ENCODE results near the gene FAM227B. TPM values are rescaled to one million over a fixed set of nuclear protein-coding genes. Genes with fewer than 3 reads are reported as not detected.

FAM227B gene
- total RNA-seq, 1 experiment from 2014 or later = 3.3 TPM

GRCh38 chr15:49456166-49456565 is 164.5 kb downstream of the FAM227B start:
- intact Hi-C loops (cut with micrococcal nuclease; ENCODE audit: unreplicated experiment) = no loop called here
- POLR2A ChIA-PET (ENCODE audit: unreplicated experiment) = no interaction called here

GRCh38 chr15:49452595-49452994 is 168.0 kb downstream of the FAM227B start:
- Histone ChIP-seq H3K4me3 (no peak overlapping the region), H3K36me3 (ENCODE audit: low read depth) (no peaks in the 10 kb centered on the region), H3K9me3 (ENCODE audit: insufficient read depth, low read depth) (no peaks in the 10 kb centered on the region), H3K27me3 (ENCODE audit: insufficient read depth, low read depth) (no peaks in the 10 kb centered on the region), H3K4me2 (no peak overlapping the region), H3K9me2 (ENCODE audit: insufficient read depth) (no peaks in the 10 kb centered on the region), H4K20me1 (ENCODE audit: insufficient read depth) (no peaks in the 10 kb centered on the region), H3K4me1 (replicated peaks; ENCODE audit: insufficient read depth) (no peaks in the 10 kb centered on the region), H3F3A (ENCODE audit: insufficient read depth, low read depth) (no peaks in the 10 kb centered on the region), H3K27ac (no peak overlapping the region), H2AFZ (no peak overlapping the region), H3K79me2 (ENCODE audit: low read depth) (no peaks in the 10 kb centered on the region)
- ChIA-PET CTCF (no interaction called here), POLR2A (ENCODE audit: unreplicated experiment) (no interaction called here)
- intact Hi-C loops (cut with micrococcal nuclease; ENCODE audit: unreplicated experiment) = no loop called here
- TF ChIP-seq EZH2 (IDR thresholded peaks at IDR 0.05; ENCODE audit: low read depth) (no peak), CTCF (conservative IDR thresholded peaks at IDR 0.05) (no peak)
- DNase-seq = no peak
- BruUV-seq (replicated peaks) = no TSS peak

More at GRCh38 chr15:49456166-49456565, 164.5 kb downstream of the FAM227B start:
- no peaks in the 10 kb centered on the region for H3K4me1 ChIP-seq (replicated peaks; ENCODE audit: insufficient read depth)
- no peaks in the 10 kb centered on the region for H3K9me3 ChIP-seq (ENCODE audit: insufficient read depth, low read depth)
- no peak overlapping the region for H3K4me3 ChIP-seq
- H3K79me2 ChIP-seq (ENCODE audit: low read depth) = no peaks in the 10 kb centered on the region
- no peaks in the 10 kb centered on the region for H3K27me3 ChIP-seq (ENCODE audit: insufficient read depth, low read depth)
- no peaks in the 10 kb centered on the region for H3K9me2 ChIP-seq (ENCODE audit: insufficient read depth)
- no peak overlapping the region for H3K27ac ChIP-seq
- H3K36me3 ChIP-seq (ENCODE audit: low read depth) = no peaks in the 10 kb centered on the region
- no peaks in the 10 kb centered on the region for H4K20me1 ChIP-seq (ENCODE audit: insufficient read depth)
- no peak for DNase-seq
- H2AFZ ChIP-seq = no peak overlapping the region
- no peaks in the 10 kb centered on the region for H3F3A ChIP-seq (ENCODE audit: insufficient read depth, low read depth)
- H3K4me2 ChIP-seq = no peak overlapping the region
- CTCF ChIA-PET = no interaction called here
- TF ChIP-seq CTCF (conservative IDR thresholded peaks at IDR 0.05) = no peak
- no peak for TF ChIP-seq EZH2 (IDR thresholded peaks at IDR 0.05; ENCODE audit: low read depth)
- BruUV-seq (replicated peaks) = no TSS peak

GRCh38 chr15:49441816-49442215 is 178.8 kb downstream of the FAM227B start:
- H3K9me3 ChIP-seq (ENCODE audit: insufficient read depth, low read depth) = no peaks in the 10 kb centered on the region
- H3K27ac ChIP-seq = no peak overlapping the region
- CTCF ChIA-PET = no interaction called here
- H3K27me3 ChIP-seq (ENCODE audit: insufficient read depth, low read depth) = no peaks in the 10 kb centered on the region
- intact Hi-C loops (cut with micrococcal nuclease; ENCODE audit: unreplicated experiment) = no loop called here
- H3K36me3 ChIP-seq (ENCODE audit: low read depth) = no peaks in the 10 kb centered on the region
- no peaks in the 10 kb centered on the region for H3K4me1 ChIP-seq (replicated peaks; ENCODE audit: insufficient read depth)
- no peak for DNase-seq
- H3K4me3 ChIP-seq = no peak overlapping the region
- no peak for TF ChIP-seq CTCF (conservative IDR thresholded peaks at IDR 0.05)
- TF ChIP-seq EZH2 (IDR thresholded peaks at IDR 0.05; ENCODE audit: low read depth) = no peak
- H3F3A ChIP-seq (ENCODE audit: insufficient read depth, low read depth) = no peaks in the 10 kb centered on the region
- BruUV-seq (replicated peaks) = no TSS peak
- no peak overlapping the region for H3K4me2 ChIP-seq
- no peaks in the 10 kb centered on the region for H3K9me2 ChIP-seq (ENCODE audit: insufficient read depth)
- H2AFZ ChIP-seq = no peak overlapping the region
- POLR2A ChIA-PET (ENCODE audit: unreplicated experiment) = no interaction called here
- H4K20me1 ChIP-seq (ENCODE audit: insufficient read depth) = no peaks in the 10 kb centered on the region
- no peaks in the 10 kb centered on the region for H3K79me2 ChIP-seq (ENCODE audit: low read depth)

All from PC-9 (cell line).